CD4-positive, CD25-positive, alpha-beta regulatory T cell (primary cell): ENCODE data around the gene DNAH17. TPM values are rescaled to one million over a fixed set of nuclear protein-coding genes. Genes with fewer than 3 reads are reported as not detected.

Experiments
- ATAC-seq, 2 donors: fragments of 150-1000 bp; cut with Tn5 transposase; one replicate each; pipeline ENCODE4 v1.10.0; 2021; ENCODE audit warnings: low read depth in 2 of 2, moderate number of reproducible peaks in 2 of 2, moderate library complexity in 1 of 2
- DNase-seq, 3 donors: peaks; one replicate each; pipeline versions ENCODE4 v3.0.0 to v3.0.0-alpha.2; 2012 to 2022; ENCODE audit warnings: mixed read lengths in 1 of 3
- H3K27ac ChIP-seq: one replicate; pipeline ENCODE4 v1.7.0; 2013; ENCODE audit warnings: mild to moderate bottlenecking, low read length; ENCODE audit not compliant: insufficient read depth, poor library complexity, severe bottlenecking
- H3K27me3 ChIP-seq: one replicate; pipeline ENCODE4 v1.7.0; 2013; ENCODE audit warnings: low read length; ENCODE audit not compliant: control insufficient read depth, insufficient read depth
- H3K36me3 ChIP-seq: one replicate; pipeline ENCODE4 v1.7.0; 2013; ENCODE audit warnings: mild to moderate bottlenecking, low read length, moderate library complexity; ENCODE audit not compliant: control insufficient read depth, insufficient read depth
- H3K4me1 ChIP-seq: 2 replicates; pipeline ENCODE4 v1.7.0; 2013; ENCODE audit warnings: mild to moderate bottlenecking, low read length; ENCODE audit not compliant: insufficient read depth, control insufficient read depth, poor library complexity, severe bottlenecking
- H3K4me3 ChIP-seq: one replicate; pipeline ENCODE4 v1.7.0; 2013; ENCODE audit warnings: low read depth, mild to moderate bottlenecking, low read length, moderate library complexity
- H3K9me3 ChIP-seq, 2 experiments: 1 replicate in 1 of 2; 2 replicates in 1 of 2; pipeline ENCODE4 v1.7.0; 2013; ENCODE audit warnings: low read length in 2 of 2, mild to moderate bottlenecking in 1 of 2, moderate library complexity in 1 of 2; ENCODE audit not compliant: control insufficient read depth in 2 of 2
- H3K27ac Mint-ChIP-seq, 3 donors: one replicate each; pipeline ENCODE4 v1.8.0; 2020 to 2022; ENCODE audit warnings: mild to moderate bottlenecking in 3 of 3, mixed read lengths in 3 of 3, moderate library complexity in 2 of 3
- H3K27me3 Mint-ChIP-seq: one replicate; pipeline ENCODE4 v1.8.0; 2022; ENCODE audit warnings: mild to moderate bottlenecking, mixed read lengths
- H3K36me3 Mint-ChIP-seq: one replicate; pipeline ENCODE4 v1.8.0; 2020; ENCODE audit warnings: mixed read lengths
- H3K4me1 Mint-ChIP-seq, 4 donors: one replicate each; pipeline ENCODE4 v1.8.0; 2020 to 2022; ENCODE audit warnings: mixed read lengths in 4 of 4, mild to moderate bottlenecking in 1 of 4
- H3K4me3 Mint-ChIP-seq, 4 donors: one replicate each; pipeline ENCODE4 v1.8.0; 2020 to 2022; ENCODE audit warnings: mild to moderate bottlenecking in 4 of 4, mixed read lengths in 4 of 4, moderate library complexity in 3 of 4
- H3K9me3 Mint-ChIP-seq, 7 donors: one replicate each; pipeline ENCODE4 v1.8.0; 2020 to 2022; ENCODE audit warnings: mixed read lengths in 7 of 7, mild to moderate bottlenecking in 3 of 7, moderate library complexity in 2 of 7
- polyA plus RNA-seq, 4 donors: library from polyadenylated mRNA; unstranded; fragments of 300-500 nt; fragmentation: Illumina TruSeq; gene quantifications; one replicate each; pipeline ENCODE4 v1.2.3, GENCODE V29; 2021
- total RNA-seq: library from RNA; stranded (reverse); gene quantifications from one replicate; pipeline ENCODE4 v1.2.3, GENCODE V29; 2022

Gene DNAH17
- total and polyA plus RNA-seq, 5 donors from 2014 or later: 0.24 to 3.4 (median 0.83) TPM; not detected in 1

- ATAC-seq (no peak), DNase-seq (no peak)
- Histone ChIP-seq H3K9me3 (no peaks in the 10 kb centered on the region), H3K36me3 (no peaks in the 10 kb centered on the region), H3K4me1 (no peaks in the 10 kb centered on the region), H3K4me3 (no peak overlapping the region), H3K27me3 (no peaks in the 10 kb centered on the region), H3K27ac (no peak overlapping the region)
- Mint-ChIP-seq H3K4me1 (peaks cover 0 to 5% (median 0%) of the 10 kb centered on the region in 4 donors), H3K9me3 (peaks cover 0 to 1% (median 0%) of the 10 kb centered on the region in 7 donors), H3K36me3 (no peaks in the 10 kb centered on the region), H3K4me3 (no peak overlapping the region), H3K27me3 (peaks cover 11% of the 10 kb centered on the region), H3K27ac (peak overlapping the region in 1 of 3 donors; percentile 56)
Measured at GRCh38 chr17:78548725-78549124, 28.5 kb downstream of the DNAH17 start.

GRCh38 chr17:78547035-78547434 is 30.2 kb downstream of the DNAH17 start:
- Histone ChIP-seq H3K9me3 (no peaks in the 10 kb centered on the region), H3K4me1 (no peaks in the 10 kb centered on the region), H3K36me3 (no peaks in the 10 kb centered on the region), H3K4me3 (no peak overlapping the region), H3K27ac (no peak overlapping the region), H3K27me3 (no peaks in the 10 kb centered on the region)
- H3K9me3 Mint-ChIP-seq: peaks cover 0 to 1% (median 0%) of the 10 kb centered on the region in 7 donors
- DNase-seq: no peak
- peaks cover 11% of the 10 kb centered on the region for H3K27me3 Mint-ChIP-seq
- no peak overlapping the region for H3K27ac Mint-ChIP-seq
- no peak for ATAC-seq
- no peaks in the 10 kb centered on the region for H3K36me3 Mint-ChIP-seq
- no peak overlapping the region for H3K4me3 Mint-ChIP-seq
- peaks cover 0 to 5% (median 0%) of the 10 kb centered on the region in 4 donors for H3K4me1 Mint-ChIP-seq

- H3K4me1 ChIP-seq: no peaks in the 10 kb centered on the region
- Mint-ChIP-seq H3K4me1 (peaks cover 0 to 5% (median 2%) of the 10 kb centered on the region in 4 donors), H3K27ac (no peak overlapping the region), H3K4me3 (no peak overlapping the region), H3K36me3 (no peaks in the 10 kb centered on the region), H3K9me3 (peaks cover 0 to 1% (median 0%) of the 10 kb centered on the region in 7 donors), H3K27me3 (peaks cover 11% of the 10 kb centered on the region)
- H3K27me3 ChIP-seq: no peaks in the 10 kb centered on the region
- no peaks in the 10 kb centered on the region for H3K36me3 ChIP-seq
- DNase-seq: no peak
- H3K9me3 ChIP-seq: no peaks in the 10 kb centered on the region
- no peak for ATAC-seq
- no peak overlapping the region for H3K4me3 ChIP-seq
- no peak overlapping the region for H3K27ac ChIP-seq
Measured at GRCh38 chr17:78546476-78546875, 30.7 kb downstream of the DNAH17 start.

- H3K27ac ChIP-seq: no peak overlapping the region
- no peak for DNase-seq
- Mint-ChIP-seq H3K9me3 (no peaks in the 10 kb centered on the region), H3K27me3 (peaks cover 11% of the 10 kb centered on the region), H3K4me3 (no peak overlapping the region), H3K27ac (no peak overlapping the region), H3K4me1 (peaks cover 0 to 6% (median 3%) of the 10 kb centered on the region in 4 donors), H3K36me3 (no peaks in the 10 kb centered on the region)
- H3K36me3 ChIP-seq: no peaks in the 10 kb centered on the region
- ATAC-seq: no peak
- no peaks in the 10 kb centered on the region for H3K4me1 ChIP-seq
- H3K27me3 ChIP-seq: no peaks in the 10 kb centered on the region
- H3K9me3 ChIP-seq: no peaks in the 10 kb centered on the region
- H3K4me3 ChIP-seq: no peak overlapping the region
Measured at GRCh38 chr17:78544881-78545755, 32.1 kb downstream of the DNAH17 start.

GRCh38 chr17:78541488-78542206 is 35.5 kb downstream of the DNAH17 start:
- H3K27me3 Mint-ChIP-seq: peaks cover 11% of the 10 kb centered on the region
- no peak for ATAC-seq
- no peak overlapping the region for H3K27ac Mint-ChIP-seq

GRCh38 chr17:78539781-78540180 is 37.4 kb downstream of the DNAH17 start:
- H3K4me1 ChIP-seq: peaks cover 16% of the 10 kb centered on the region
- H3K36me3 ChIP-seq: no peaks in the 10 kb centered on the region
- H3K4me3 Mint-ChIP-seq: no peak overlapping the region
- H3K27ac Mint-ChIP-seq: no peak overlapping the region
- H3K9me3 Mint-ChIP-seq: peaks cover 0 to 3% (median 0%) of the 10 kb centered on the region in 7 donors
- ATAC-seq (no peak), DNase-seq (no peak)
- H3K27ac ChIP-seq: no peak overlapping the region
- peaks cover 8 to 22% (median 13%) of the 10 kb centered on the region in 4 donors for H3K4me1 Mint-ChIP-seq
- no peaks in the 10 kb centered on the region for H3K27me3 ChIP-seq
- no peak overlapping the region for H3K4me3 ChIP-seq
- H3K9me3 ChIP-seq: no peaks in the 10 kb centered on the region
- peaks cover 7% of the 10 kb centered on the region for H3K27me3 Mint-ChIP-seq
- no peaks in the 10 kb centered on the region for H3K36me3 Mint-ChIP-seq

More at GRCh38 chr17:78541488-78542206, 35.5 kb downstream of the DNAH17 start:
- Histone ChIP-seq H3K27ac (no peak overlapping the region), H3K27me3 (no peaks in the 10 kb centered on the region), H3K4me1 (no peaks in the 10 kb centered on the region), H3K36me3 (no peaks in the 10 kb centered on the region), H3K9me3 (no peaks in the 10 kb centered on the region), H3K4me3 (no peak overlapping the region)
- H3K36me3 Mint-ChIP-seq: no peaks in the 10 kb centered on the region
- no peak overlapping the region for H3K4me3 Mint-ChIP-seq
- H3K4me1 Mint-ChIP-seq: peaks cover 0 to 6% (median 5%) of the 10 kb centered on the region in 4 donors
- DNase-seq: peak in 1 of 3 donors; percentile 39
- peaks cover 0 to 2% (median 0%) of the 10 kb centered on the region in 7 donors for H3K9me3 Mint-ChIP-seq

GRCh38 chr17:78538033-78538776 is 39.0 kb downstream of the DNAH17 start:
- Mint-ChIP-seq H3K9me3 (peaks cover 0 to 4% (median 0%) of the 10 kb centered on the region in 7 donors), H3K36me3 (no peaks in the 10 kb centered on the region), H3K4me3 (peak overlapping the region in 1 of 4 donors; percentile 54), H3K27me3 (no peaks in the 10 kb centered on the region), H3K4me1 (peaks cover 8 to 30% (median 22%) of the 10 kb centered on the region in 4 donors), H3K27ac (peak overlapping the region in 2 of 3 donors; percentile 26 to 56)
- no peaks in the 10 kb centered on the region for H3K27me3 ChIP-seq
- no peaks in the 10 kb centered on the region for H3K9me3 ChIP-seq
- H3K4me3 ChIP-seq: no peak overlapping the region
- no peaks in the 10 kb centered on the region for H3K36me3 ChIP-seq
- DNase-seq (no peak), ATAC-seq (no peak)
- no peak overlapping the region for H3K27ac ChIP-seq
- peaks cover 23% of the 10 kb centered on the region for H3K4me1 ChIP-seq
